HUES48 (cell line): ENCODE data around the gene ETNK1.

Experiments
- H3K27ac ChIP-seq: one replicate; pipeline ENCODE4 v1.7.0; 2013; ENCODE audit warnings: low read depth, low read length, inconsistent platforms
- H3K27me3 ChIP-seq: 2 replicates; pipeline ENCODE4 v1.6.1; 2013; ENCODE audit warnings: mild to moderate bottlenecking, low read length; ENCODE audit not compliant: control insufficient read depth, insufficient read depth
- H3K36me3 ChIP-seq: 2 replicates; pipeline ENCODE4 v1.6.1; 2013; ENCODE audit warnings: low read length; ENCODE audit not compliant: control insufficient read depth, insufficient read depth
- H3K4me1 ChIP-seq: 2 replicates; pipeline ENCODE4 v1.6.1; 2013; ENCODE audit warnings: mild to moderate bottlenecking, low read length; ENCODE audit not compliant: control insufficient read depth, insufficient read depth
- H3K4me3 ChIP-seq: 2 replicates; pipeline ENCODE4 v1.5.1; 2013; ENCODE audit warnings: mild to moderate bottlenecking, low read depth, low read length
- H3K9ac ChIP-seq: 2 replicates; pipeline ENCODE4 v1.6.1; 2013; ENCODE audit warnings: mild to moderate bottlenecking, low read depth, low read length, moderate library complexity
- H3K9me3 ChIP-seq: 2 replicates; pipeline ENCODE4 v1.6.1; 2013; ENCODE audit warnings: low read length; ENCODE audit not compliant: control insufficient read depth, insufficient read depth

ETNK1 gene

GRCh38 chr12:22634883-22635282, 9.9 kb downstream of the ETNK1 start:
- Histone ChIP-seq H3K9me3 (no peaks in the 10 kb centered on the region), H3K4me3 (no peak overlapping the region), H3K4me1 (peaks cover 10% of the 10 kb centered on the region), H3K27me3 (no peaks in the 10 kb centered on the region), H3K27ac (no peak overlapping the region), H3K9ac (no peak overlapping the region), H3K36me3 (peaks cover 16% of the 10 kb centered on the region)

GRCh38 chr12:22635812-22636211, 10.8 kb downstream of the ETNK1 start:
- Histone ChIP-seq H3K27ac (no peak overlapping the region), H3K4me3 (no peak overlapping the region), H3K9me3 (no peaks in the 10 kb centered on the region), H3K36me3 (peaks cover 15% of the 10 kb centered on the region), H3K27me3 (no peaks in the 10 kb centered on the region), H3K9ac (no peak overlapping the region), H3K4me1 (peaks cover 10% of the 10 kb centered on the region)

GRCh38 chr12:22640851-22641250, 15.9 kb downstream of the ETNK1 start:
- no peaks in the 10 kb centered on the region for H3K27me3 ChIP-seq
- no peak overlapping the region for H3K4me3 ChIP-seq
- peaks cover 18% of the 10 kb centered on the region; the same call in 1 of the 2 replicates for H3K4me1 ChIP-seq
- H3K9me3 ChIP-seq: no peaks in the 10 kb centered on the region
- H3K9ac ChIP-seq: no peak overlapping the region
- no peak overlapping the region for H3K27ac ChIP-seq
- peaks cover 18% of the 10 kb centered on the region for H3K36me3 ChIP-seq

DNA sequence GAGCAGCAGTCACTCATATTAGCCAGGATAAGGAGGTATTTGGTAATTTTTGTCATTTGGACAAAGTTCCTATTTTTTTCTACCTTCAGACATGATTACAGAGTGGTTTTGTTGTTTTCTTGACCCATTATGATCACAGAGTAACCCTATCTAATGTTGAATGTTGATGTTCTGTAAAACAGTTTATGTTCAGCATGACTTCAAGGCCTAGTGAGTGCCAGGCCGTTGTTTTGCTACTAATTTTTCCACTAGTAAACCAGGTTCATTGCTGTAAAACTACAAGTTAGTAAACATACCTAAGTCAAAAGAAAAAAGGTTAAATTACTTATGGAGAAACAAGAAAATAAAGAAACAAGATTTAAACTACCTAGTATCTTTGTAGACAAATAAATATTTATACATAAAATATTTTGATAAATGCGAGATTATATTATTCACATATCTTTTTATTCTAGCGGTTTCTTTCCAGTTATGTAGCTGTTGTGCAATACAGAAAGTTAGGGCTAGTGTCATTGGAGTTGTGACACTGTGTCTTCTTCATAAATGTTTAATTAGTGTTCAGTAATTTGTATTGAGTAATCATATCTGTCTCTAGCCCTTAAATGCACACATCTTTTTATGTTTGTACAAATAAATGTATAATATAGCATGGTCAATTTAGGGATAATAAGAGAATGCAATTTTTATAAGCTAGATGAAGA, 16.5 kb downstream of the ETNK1 start:
- Histone ChIP-seq H3K27me3 (no peaks in the 10 kb centered on the region), H3K9ac (no peak overlapping the region), H3K27ac (no peak overlapping the region), H3K36me3 (peaks cover 20% of the 10 kb centered on the region), H3K4me3 (no peak overlapping the region), H3K9me3 (no peaks in the 10 kb centered on the region), H3K4me1 (peaks cover 17% of the 10 kb centered on the region; the same call in 1 of the 2 replicates)

- peaks cover 20% of the 10 kb centered on the region for H3K36me3 ChIP-seq
- no peak overlapping the region for H3K4me3 ChIP-seq
- H3K27me3 ChIP-seq: no peaks in the 10 kb centered on the region
- no peaks in the 10 kb centered on the region for H3K9me3 ChIP-seq
- no peak overlapping the region for H3K27ac ChIP-seq
- H3K4me1 ChIP-seq: peaks cover 16% of the 10 kb centered on the region
- no peak overlapping the region for H3K9ac ChIP-seq
These were observed 23.7 kb downstream of the ETNK1 start for GRCh38 chr12:22648668-22649067.

- no peak overlapping the region for H3K9ac ChIP-seq
- 0 out of 2 replicates have a peak, but pooled peaks cover 9% of the 10 kb centered on the region for H3K36me3 ChIP-seq
- peaks cover 16% of the 10 kb centered on the region for H3K4me1 ChIP-seq
- no peaks in the 10 kb centered on the region for H3K9me3 ChIP-seq
- no peak overlapping the region for H3K27ac ChIP-seq
- H3K4me3 ChIP-seq: no peak overlapping the region
- H3K27me3 ChIP-seq: no peaks in the 10 kb centered on the region
These were observed 28.1 kb downstream of the ETNK1 start for GRCh38 chr12:22653075-22653474.

GRCh38 chr12:22653791-22654190, 28.8 kb downstream of the ETNK1 start:
- Histone ChIP-seq H3K4me1 (peaks cover 16% of the 10 kb centered on the region), H3K36me3 (0 out of 2 replicates have a peak, but pooled peaks cover 10% of the 10 kb centered on the region), H3K4me3 (no peak overlapping the region), H3K9ac (no peak overlapping the region), H3K27me3 (no peaks in the 10 kb centered on the region), H3K9me3 (no peaks in the 10 kb centered on the region), H3K27ac (no peak overlapping the region)

DNA sequence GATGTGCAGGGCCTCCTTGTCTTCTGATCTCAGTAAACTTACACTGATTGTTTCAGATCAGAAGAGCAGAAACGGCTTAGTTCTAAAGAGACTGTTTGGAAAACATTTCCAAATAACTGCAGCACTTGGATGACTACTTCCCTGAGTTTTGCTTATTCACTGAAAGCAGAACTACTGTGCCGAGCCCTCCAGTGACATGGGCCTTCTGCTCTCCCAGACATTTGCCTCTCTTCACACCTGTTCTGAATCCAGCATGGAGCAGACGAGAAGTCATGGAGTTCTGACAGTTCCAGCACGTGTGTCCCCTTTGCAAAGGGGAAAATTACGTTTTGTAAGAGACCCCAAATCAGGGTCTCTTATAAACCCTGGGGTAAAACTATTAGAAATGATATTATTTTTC, 31.4 kb downstream of the ETNK1 start:
- Histone ChIP-seq H3K4me1 (peaks cover 8% of the 10 kb centered on the region), H3K27me3 (no peaks in the 10 kb centered on the region), H3K4me3 (no peak overlapping the region), H3K36me3 (peaks cover 26% of the 10 kb centered on the region), H3K9ac (no peak overlapping the region), H3K27ac (no peak overlapping the region), H3K9me3 (no peaks in the 10 kb centered on the region)

DNA sequence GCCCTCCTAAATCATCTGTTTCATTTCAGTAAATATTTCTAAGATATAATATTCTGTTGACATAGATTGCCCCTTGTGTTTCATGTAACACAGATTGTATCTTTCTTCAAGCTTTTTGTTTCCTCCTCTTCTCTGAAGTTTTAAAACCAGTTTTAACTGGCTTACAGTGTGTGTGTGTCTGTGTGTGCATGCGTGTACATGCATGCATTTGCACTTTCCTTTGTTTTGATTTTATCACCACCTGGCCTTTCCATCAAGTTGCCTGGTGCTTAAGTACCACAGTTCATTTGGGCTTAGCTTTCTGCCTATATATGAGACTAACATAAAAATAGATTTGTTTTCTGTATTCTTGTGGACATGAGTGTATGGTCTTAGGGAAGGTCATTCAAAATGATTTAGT, 31.9 kb downstream of the ETNK1 start:
- H3K36me3 ChIP-seq: peaks cover 30% of the 10 kb centered on the region
- H3K27ac ChIP-seq: no peak overlapping the region
- no peaks in the 10 kb centered on the region for H3K9me3 ChIP-seq
- no peaks in the 10 kb centered on the region for H3K27me3 ChIP-seq
- no peak overlapping the region for H3K9ac ChIP-seq
- no peak overlapping the region for H3K4me3 ChIP-seq
- peaks cover 8% of the 10 kb centered on the region for H3K4me1 ChIP-seq

GRCh38 chr12:22657538-22657937, 32.6 kb downstream of the ETNK1 start:
- H3K27me3 ChIP-seq: no peaks in the 10 kb centered on the region
- H3K9me3 ChIP-seq: no peaks in the 10 kb centered on the region
- peaks cover 33% of the 10 kb centered on the region for H3K36me3 ChIP-seq
- H3K4me1 ChIP-seq: peaks cover 4% of the 10 kb centered on the region; the same call in 1 of the 2 replicates
- H3K27ac ChIP-seq: no peak overlapping the region
- no peak overlapping the region for H3K4me3 ChIP-seq
- no peak overlapping the region for H3K9ac ChIP-seq

- Histone ChIP-seq H3K27ac (no peak overlapping the region), H3K4me3 (no peak overlapping the region), H3K4me1 (no peaks in the 10 kb centered on the region), H3K27me3 (no peaks in the 10 kb centered on the region), H3K9ac (no peak overlapping the region), H3K9me3 (no peaks in the 10 kb centered on the region), H3K36me3 (peaks cover 38% of the 10 kb centered on the region)
These were observed 33.2 kb downstream of the ETNK1 start for GRCh38 chr12:22658214-22658613.
